Cardiac fibroblast (primary cell): ENCODE data around the gene GPC2.
"Not testable (repeated sequence)": the region's sequence is repeated elsewhere in the genome, so short reads cannot be mapped to it uniquely, and the experiment has no call there.

Experiments used
- DNase-seq, 2 donors: peaks; one replicate each; pipeline versions ENCODE4 v3.0.0 to v3.0.0-alpha.2; 2010; ENCODE audit warnings: low read depth in 2 of 2
- H3K4me3 ChIP-seq, 2 donors: replicated peaks in 1 of 2; 1 replicate in 1 of 2; 2 replicates in 1 of 2; pipeline ENCODE4 v1.5.1; 2011; ENCODE audit warnings: low read depth in 2 of 2, low read length in 2 of 2, mild to moderate bottlenecking in 2 of 2, moderate library complexity in 1 of 2
- CTCF ChIP-seq: IDR thresholded peaks from one replicate; pipeline ENCODE4 v1.5.1; 2011; ENCODE audit warnings: low read depth, mild to moderate bottlenecking, low read length, inconsistent platforms

The GPC2 gene

DNA sequence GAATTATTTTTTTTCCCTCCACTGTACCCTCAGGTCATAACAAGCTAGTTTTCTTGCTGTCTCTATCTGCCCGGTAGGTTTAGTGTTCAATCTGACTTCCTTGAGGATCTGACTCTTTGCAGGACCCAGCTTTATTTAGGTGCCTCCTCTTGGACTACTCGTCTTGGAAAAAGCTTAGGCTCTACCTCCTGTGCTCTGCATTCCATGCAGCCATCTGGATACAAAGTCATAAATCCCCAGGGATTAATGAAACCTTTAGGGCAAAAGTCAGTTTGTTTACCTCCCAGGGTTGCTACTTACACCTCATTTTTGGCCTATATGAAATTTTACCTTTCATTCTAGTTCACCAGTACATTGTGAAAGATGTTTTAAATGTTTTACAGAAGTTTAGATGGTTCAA lies 8.5 kb upstream of the GPC2 start:
- no peak for DNase-seq
- TF ChIP-seq CTCF: no peak
- H3K4me3 ChIP-seq: no peak overlapping the region

- not testable (repeated sequence) for DNase-seq, H3K4me3 ChIP-seq
Observed at GRCh38 chr7:100183090-100183489, 5.9 kb upstream of the GPC2 start.

GRCh38 chr7:100182616-100183015 lies 5.4 kb upstream of the GPC2 start:
- not testable (repeated sequence) for H3K4me3 ChIP-seq, DNase-seq

DNA sequence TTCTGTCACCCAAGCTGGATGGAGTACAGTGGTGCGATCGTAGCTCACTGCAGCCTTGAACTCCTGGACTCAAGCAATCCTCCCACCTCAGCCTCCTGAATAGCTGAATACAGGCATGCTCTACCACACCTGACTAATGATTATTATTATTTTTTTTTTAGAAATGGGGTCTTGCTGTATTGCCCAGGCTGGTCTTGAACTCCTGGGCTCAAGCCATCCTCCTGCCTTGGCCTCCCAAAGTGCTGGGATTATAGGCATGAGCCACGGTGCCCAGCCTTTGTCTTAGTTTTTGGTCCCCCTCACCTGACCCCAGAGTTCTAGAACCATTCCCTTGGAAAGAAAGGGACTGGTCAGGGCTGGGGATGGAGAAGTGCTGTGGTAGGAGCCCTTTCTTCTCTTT lies 2.9 kb upstream of the GPC2 start:
- DNase-seq, H3K4me3 ChIP-seq: not testable (repeated sequence)

- H3K4me3 ChIP-seq: peak overlapping the region; percentile 72 to 77
- DNase-seq: no peak
Observed at GRCh38 chr7:100176096-100177044, 811 bp downstream of the GPC2 start.

GRCh38 chr7:100175296-100175935 lies 1.8 kb downstream of the GPC2 start:
- no peak overlapping the region for H3K4me3 ChIP-seq
- TF ChIP-seq CTCF: no peak
- DNase-seq: no peak

More at GRCh38 chr7:100176096-100177044, 811 bp downstream of the GPC2 start:
- no peak for TF ChIP-seq CTCF

DNA sequence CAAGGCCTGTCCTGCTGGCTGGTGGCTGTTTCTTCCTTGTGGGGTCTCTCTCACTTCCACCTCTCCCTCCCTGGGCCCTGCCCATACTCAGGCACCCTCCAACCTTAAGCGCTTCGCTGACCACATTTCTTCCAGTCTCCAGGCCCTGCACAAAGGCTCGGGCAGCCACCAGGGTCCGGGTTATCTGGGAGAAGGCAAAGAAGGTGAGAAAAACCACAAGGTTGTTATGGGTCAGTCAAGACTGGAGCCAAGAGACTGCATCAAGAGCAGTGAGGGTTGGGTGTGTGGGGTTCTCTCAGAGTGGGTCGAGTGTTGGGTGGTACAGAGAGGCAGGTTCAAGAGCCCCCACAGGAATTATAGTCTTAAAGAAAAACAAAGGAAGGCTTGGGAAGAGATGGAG lies 2.6 kb downstream of the GPC2 start:
- TF ChIP-seq CTCF: no peak
- H3K4me3 ChIP-seq: no peak overlapping the region
- no peak for DNase-seq

- H3K4me3 ChIP-seq: no peak overlapping the region
Observed at GRCh38 chr7:100173806-100174495, 3.2 kb downstream of the GPC2 start.

More at GRCh38 chr7:100173806-100174495, 3.2 kb downstream of the GPC2 start:
- DNase-seq: no peak
- no peak for TF ChIP-seq CTCF
